Measurements from ENCODE around the gene INAFM2. TPM values are rescaled to one million over a fixed set of nuclear protein-coding genes. Genes with fewer than 3 reads are reported as not detected.

Gene INAFM2
- total RNA-seq, 4 donors from 2014 or later = 39.0 to 41.3 (median 40.7) TPM

GRCh38 chr15:40280260-40281056 is 43.0 kb upstream of the INAFM2 start:
- TF ChIP-seq EP300 (IDR thresholded peaks at IDR 0.05) (no peak), POLR2AphosphoS5 (IDR thresholded peaks at IDR 0.05) (no peak), CTCF (IDR thresholded peaks at IDR 0.05) (no peak), POLR2A (IDR thresholded peaks at IDR 0.05; ENCODE audit: low read depth) (no peak)
- intact Hi-C loops (cut with DNase I) = loop anchor here (5.0 kb wide), 1 partner anchor 37 kb away; no protein-coding TSS in a partner anchor
- H3K27me3 ChIP-seq = peaks cover 26 to 76% (median 43%) of the 10 kb centered on the region in 4 donors
- H3K36me3 ChIP-seq = no peaks in the 10 kb centered on the region
- no peak overlapping the region for H3K27ac ChIP-seq (replicated peaks in 1 of 4)
- peaks cover 31 to 38% (median 35%) of the 10 kb centered on the region in 4 donors for H3K4me1 ChIP-seq
- H3K4me3 ChIP-seq = peak overlapping the region in 1 of 4 donors; percentile 22
- no peaks in the 10 kb centered on the region for H3K9me3 ChIP-seq
- DNase-seq (ENCODE audit: extremely low spot score) = no peak
- WGBS = 76% methylated on average over 30 of the region's 30 CpGs

- 83% methylated on average over 16 of the region's 43 CpGs for WGBS
- H3K9me3 ChIP-seq = no peaks in the 10 kb centered on the region
- intact Hi-C loops (cut with DNase I) = loop anchor here (5.0 kb wide), 1 partner anchor 36 kb away; no protein-coding TSS in a partner anchor
- H3K36me3 ChIP-seq = no peaks in the 10 kb centered on the region
- H3K27me3 ChIP-seq = peaks cover 26 to 74% (median 43%) of the 10 kb centered on the region in 4 donors
- peaks cover 33 to 38% (median 37%) of the 10 kb centered on the region in 4 donors for H3K4me1 ChIP-seq
- TF ChIP-seq CTCF (IDR thresholded peaks at IDR 0.05) (no peak), POLR2A (IDR thresholded peaks at IDR 0.05; ENCODE audit: low read depth) (no peak), POLR2AphosphoS5 (IDR thresholded peaks at IDR 0.05) (no peak), EP300 (IDR thresholded peaks at IDR 0.05) (no peak)
- peak overlapping the region; percentile 53 to 59 (median 54) for H3K4me3 ChIP-seq
- H3K27ac ChIP-seq (replicated peaks in 1 of 4) = no peak overlapping the region
- no peak for DNase-seq (ENCODE audit: extremely low spot score)
These were observed 42.3 kb upstream of the INAFM2 start for GRCh38 chr15:40281057-40281800.

GRCh38 chr15:40281801-40282146 is 41.7 kb upstream of the INAFM2 start:
- Histone ChIP-seq H3K4me1 (peaks cover 33 to 38% (median 37%) of the 10 kb centered on the region in 4 donors), H3K27ac (replicated peaks in 1 of 4) (no peak overlapping the region), H3K36me3 (no peaks in the 10 kb centered on the region), H3K4me3 (peak overlapping the region; percentile 53 to 59 (median 54)), H3K27me3 (peaks cover 26 to 75% (median 43%) of the 10 kb centered on the region in 4 donors), H3K9me3 (no peaks in the 10 kb centered on the region)
- intact Hi-C loops (cut with DNase I) = loop anchor here (5.0 kb wide), 1 partner anchor 36 kb away; no protein-coding TSS in a partner anchor
- DNase-seq (ENCODE audit: extremely low spot score) = no peak
- WGBS = 10% methylated on average over 46 of the region's 51 CpGs
- TF ChIP-seq POLR2A (IDR thresholded peaks at IDR 0.05; ENCODE audit: low read depth) (no peak), EP300 (IDR thresholded peaks at IDR 0.05) (no peak), POLR2AphosphoS5 (IDR thresholded peaks at IDR 0.05) (no peak), CTCF (IDR thresholded peaks at IDR 0.05) (no peak)

DNA sequence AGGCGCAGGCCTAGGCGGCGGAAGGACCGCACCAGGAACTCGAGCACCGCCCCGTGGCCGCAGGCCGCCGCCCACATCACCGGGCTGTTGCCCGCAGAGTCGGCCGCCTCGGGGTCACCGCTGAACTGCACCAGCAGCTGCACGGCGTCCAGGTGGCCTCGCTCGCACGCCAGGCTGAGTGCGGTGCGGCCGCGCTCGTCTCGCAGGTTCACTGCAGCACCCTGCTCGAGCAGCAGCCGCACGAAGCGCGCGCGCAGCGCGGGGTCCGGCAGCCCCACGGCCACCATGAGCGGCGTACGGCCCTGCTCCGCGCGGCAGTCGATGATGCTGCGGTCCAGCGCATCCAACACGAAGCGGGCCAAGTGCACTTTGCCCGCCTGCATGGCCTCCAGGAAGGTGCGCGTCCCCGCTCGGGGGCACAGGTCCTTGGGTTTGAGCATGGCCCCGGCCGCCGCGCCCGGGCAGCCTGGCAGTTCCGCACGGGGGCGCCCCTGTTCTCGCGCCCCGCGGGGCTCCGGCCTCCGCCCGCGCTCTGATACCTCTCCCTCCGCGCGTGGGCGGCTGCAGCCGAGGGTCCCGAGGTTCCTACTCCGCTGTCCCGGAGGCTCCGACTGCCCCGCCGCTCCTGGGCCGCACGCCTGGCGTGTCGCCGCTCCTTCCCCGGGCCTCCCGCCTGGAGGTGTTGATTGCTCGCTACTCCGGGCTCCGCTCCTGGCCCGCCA is 41.2 kb upstream of the INAFM2 start:
- TF ChIP-seq EP300 (IDR thresholded peaks at IDR 0.05) = no peak
- TF ChIP-seq CTCF (IDR thresholded peaks at IDR 0.05) = peak; percentile 22 to 36 (median 34)
- no peak for TF ChIP-seq POLR2A (IDR thresholded peaks at IDR 0.05; ENCODE audit: low read depth)
- no peak for TF ChIP-seq POLR2AphosphoS5 (IDR thresholded peaks at IDR 0.05)
- H3K9me3 ChIP-seq = no peaks in the 10 kb centered on the region
- no peaks in the 10 kb centered on the region for H3K36me3 ChIP-seq
- intact Hi-C loops (cut with DNase I) = loop anchor here (5.0 kb wide), 1 partner anchor 35 kb away; no protein-coding TSS in a partner anchor
- peaks cover 26 to 80% (median 43%) of the 10 kb centered on the region in 4 donors for H3K27me3 ChIP-seq
- 5% methylated on average over 4 of the region's 92 CpGs for WGBS
- DNase-seq (ENCODE audit: extremely low spot score) = no peak
- no peak overlapping the region for H3K27ac ChIP-seq (replicated peaks in 1 of 4)
- peak overlapping the region; percentile 53 to 59 (median 54) for H3K4me3 ChIP-seq
- peaks cover 33 to 38% (median 37%) of the 10 kb centered on the region in 4 donors for H3K4me1 ChIP-seq

All from esophagus muscularis mucosa (tissue), 4 donors.